ENCODE data around the gene USF2. TPM values are rescaled to one million over a fixed set of nuclear protein-coding genes. Genes with fewer than 3 reads are reported as not detected.

Gene USF2
- total RNA-seq, 4 donors from 2014 or later = 75.1 to 137 (median 93.0) TPM

DNA sequence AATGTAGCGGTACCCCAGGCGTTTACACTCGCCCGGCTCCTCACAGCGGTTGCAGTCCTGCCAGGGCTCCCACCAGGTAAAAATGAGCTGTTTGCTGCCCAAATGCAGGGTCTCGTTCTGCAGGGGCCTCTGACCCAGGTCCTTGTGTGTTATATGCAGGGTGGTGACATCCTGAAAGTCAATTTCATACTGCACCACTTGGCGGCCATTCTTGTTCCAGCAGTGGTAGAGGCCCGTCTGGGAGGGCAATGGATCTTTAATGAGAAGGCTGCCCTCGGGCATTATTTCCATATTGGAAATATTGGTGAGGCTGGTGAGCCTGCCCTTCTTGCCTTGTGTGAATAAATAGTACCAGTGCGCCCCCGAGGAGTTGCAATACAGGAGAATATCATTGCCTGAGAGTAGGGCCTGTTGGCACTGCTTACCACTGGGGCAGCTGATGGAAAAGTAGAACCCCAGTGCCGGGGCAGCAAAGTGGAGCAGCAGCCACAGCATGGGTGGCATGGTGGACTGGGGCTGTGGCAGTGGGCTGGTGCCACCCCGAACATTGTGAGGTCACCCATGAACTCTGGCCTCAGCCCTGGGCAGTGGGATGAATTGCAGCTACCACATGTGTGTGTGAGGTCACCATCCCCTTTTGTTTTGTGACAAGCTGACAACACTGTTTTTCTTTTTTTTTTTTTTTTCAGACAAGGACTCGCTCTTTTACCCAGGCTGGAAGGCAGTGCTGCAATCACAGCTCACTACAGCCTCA is 40.4 kb upstream of the USF2 start, which contains the start of gene FAM187B:
Gene FAM187B (minus strand): TSS at position 563 of the 754 bp plus-strand sequence. CDS start 59 bp downstream, at position 504.
- H3K36me3 ChIP-seq = no peaks in the 10 kb centered on the region
- H3K9me3 ChIP-seq = peaks cover 0 to under 1% (median 0%) of the 10 kb centered on the region in 3 donors
- 67 to 86% methylated on average over 2 to 5 of the region's 14 CpGs for WGBS, 2 donors (ENCODE audit: low coverage in 1 of 2)
- H3K27me3 ChIP-seq = peaks cover 59% of the 10 kb centered on the region
- H3K4me3 ChIP-seq = no peak within 1 kb of the TSS
- TF ChIP-seq POLR2AphosphoS5 (IDR thresholded peaks at IDR 0.05) (no peak), EP300 (IDR thresholded peaks at IDR 0.05) (no peak), POLR2A (IDR thresholded peaks at IDR 0.05) (no peak)
- TF ChIP-seq, protein P1, sequence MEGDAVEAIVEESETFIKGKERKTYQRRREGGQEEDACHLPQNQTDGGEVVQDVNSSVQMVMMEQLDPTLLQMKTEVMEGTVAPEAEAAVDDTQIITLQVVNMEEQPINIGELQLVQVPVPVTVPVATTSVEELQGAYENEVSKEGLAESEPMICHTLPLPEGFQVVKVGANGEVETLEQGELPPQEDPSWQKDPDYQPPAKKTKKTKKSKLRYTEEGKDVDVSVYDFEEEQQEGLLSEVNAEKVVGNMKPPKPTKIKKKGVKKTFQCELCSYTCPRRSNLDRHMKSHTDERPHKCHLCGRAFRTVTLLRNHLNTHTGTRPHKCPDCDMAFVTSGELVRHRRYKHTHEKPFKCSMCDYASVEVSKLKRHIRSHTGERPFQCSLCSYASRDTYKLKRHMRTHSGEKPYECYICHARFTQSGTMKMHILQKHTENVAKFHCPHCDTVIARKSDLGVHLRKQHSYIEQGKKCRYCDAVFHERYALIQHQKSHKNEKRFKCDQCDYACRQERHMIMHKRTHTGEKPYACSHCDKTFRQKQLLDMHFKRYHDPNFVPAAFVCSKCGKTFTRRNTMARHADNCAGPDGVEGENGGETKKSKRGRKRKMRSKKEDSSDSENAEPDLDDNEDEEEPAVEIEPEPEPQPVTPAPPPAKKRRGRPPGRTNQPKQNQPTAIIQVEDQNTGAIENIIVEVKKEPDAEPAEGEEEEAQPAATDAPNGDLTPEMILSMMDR (IDR thresholded peaks at IDR 0.05) = no peak
- no peak for ATAC-seq
- H3K27ac ChIP-seq = no peak within 1 kb of the TSS
- no peaks in the 10 kb centered on the region for H3K4me1 ChIP-seq

- 84 to 87% methylated on average over 6 to 8 of the region's 8 CpGs for WGBS, 2 donors (ENCODE audit: low coverage in 1 of 2)
- peaks cover 0 to 2% (median 0%) of the 10 kb centered on the region in 3 donors for H3K9me3 ChIP-seq
- no peak for TF ChIP-seq EP300 (IDR thresholded peaks at IDR 0.05)
- no peak for TF ChIP-seq POLR2AphosphoS5 (IDR thresholded peaks at IDR 0.05)
- TF ChIP-seq, protein P1 (IDR thresholded peaks at IDR 0.05) = no peak
- no peak for TF ChIP-seq POLR2A (IDR thresholded peaks at IDR 0.05)
- no peaks in the 10 kb centered on the region for H3K4me1 ChIP-seq
- H3K27ac ChIP-seq = no peak overlapping the region
- H3K36me3 ChIP-seq = no peaks in the 10 kb centered on the region
- peaks cover 58% of the 10 kb centered on the region for H3K27me3 ChIP-seq
- no peak overlapping the region for H3K4me3 ChIP-seq
- no peak for ATAC-seq
Observed at GRCh38 chr19:35229601-35230000, 39.2 kb upstream of the USF2 start.

GRCh38 chr19:35231956-35232645 is 36.7 kb upstream of the USF2 start:
- Histone ChIP-seq H3K27me3 (peaks cover 33% of the 10 kb centered on the region), H3K36me3 (no peaks in the 10 kb centered on the region), H3K9me3 (peaks cover 0 to 6% (median 0%) of the 10 kb centered on the region in 3 donors), H3K27ac (no peak overlapping the region), H3K4me3 (no peak overlapping the region), H3K4me1 (no peaks in the 10 kb centered on the region)
- TF ChIP-seq POLR2A (IDR thresholded peaks at IDR 0.05) = no peak
- TF ChIP-seq POLR2AphosphoS5 (IDR thresholded peaks at IDR 0.05) = no peak
- no peak for TF ChIP-seq EP300 (IDR thresholded peaks at IDR 0.05)
- TF ChIP-seq, protein P1 (IDR thresholded peaks at IDR 0.05) = no peak
- 84 to 86% methylated on average over 1 to 13 of the region's 14 CpGs for WGBS, 2 donors (ENCODE audit: low coverage in 1 of 2)
- no peak for ATAC-seq

- Histone ChIP-seq H3K4me1 (no peaks in the 10 kb centered on the region), H3K4me3 (no peak overlapping the region), H3K36me3 (no peaks in the 10 kb centered on the region), H3K9me3 (peaks cover 0 to 6% (median 0%) of the 10 kb centered on the region in 3 donors), H3K27ac (no peak overlapping the region), H3K27me3 (peaks cover 32% of the 10 kb centered on the region)
- whole genome bisulfite sequencing, 2 donors (ENCODE audit: low coverage in 1 of 2) = 54 to 70% methylated on average over 4 of the region's 5 CpGs
- TF ChIP-seq EP300 (IDR thresholded peaks at IDR 0.05) (no peak), POLR2A (IDR thresholded peaks at IDR 0.05) (no peak), POLR2AphosphoS5 (IDR thresholded peaks at IDR 0.05) (no peak)
- TF ChIP-seq, protein P1 (IDR thresholded peaks at IDR 0.05) = no peak
- no peak for ATAC-seq
Observed at GRCh38 chr19:35232912-35233311, 35.9 kb upstream of the USF2 start.

Data from gastroesophageal sphincter (tissue), 4 donors.